ENCODE measurements around the gene PAK5. TPM values are rescaled to one million over a fixed set of nuclear protein-coding genes. Genes with fewer than 3 reads are reported as not detected.

The PAK5 gene
- total RNA-seq, 1 donor = not detected

DNA sequence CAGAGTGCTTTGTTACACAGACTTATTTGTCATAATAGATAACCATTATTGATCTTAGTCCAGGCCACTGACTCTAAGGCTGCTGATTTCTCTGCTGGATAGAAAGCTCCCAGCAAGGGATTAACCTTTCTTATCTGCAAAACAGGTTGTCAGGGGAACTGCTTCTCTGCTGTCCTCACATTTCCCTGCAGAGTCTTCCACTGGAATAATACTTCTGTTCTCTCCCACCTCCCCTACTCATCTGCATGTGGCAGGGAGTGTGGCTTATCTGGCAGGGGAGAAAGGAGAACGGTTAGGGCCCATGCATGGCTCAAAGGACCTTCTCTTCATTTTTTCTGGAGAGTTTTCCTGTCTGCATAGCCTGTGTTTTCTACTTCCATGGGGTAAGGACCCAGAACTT is 238.3 kb downstream of the PAK5 start:
- TF ChIP-seq, protein P1, sequence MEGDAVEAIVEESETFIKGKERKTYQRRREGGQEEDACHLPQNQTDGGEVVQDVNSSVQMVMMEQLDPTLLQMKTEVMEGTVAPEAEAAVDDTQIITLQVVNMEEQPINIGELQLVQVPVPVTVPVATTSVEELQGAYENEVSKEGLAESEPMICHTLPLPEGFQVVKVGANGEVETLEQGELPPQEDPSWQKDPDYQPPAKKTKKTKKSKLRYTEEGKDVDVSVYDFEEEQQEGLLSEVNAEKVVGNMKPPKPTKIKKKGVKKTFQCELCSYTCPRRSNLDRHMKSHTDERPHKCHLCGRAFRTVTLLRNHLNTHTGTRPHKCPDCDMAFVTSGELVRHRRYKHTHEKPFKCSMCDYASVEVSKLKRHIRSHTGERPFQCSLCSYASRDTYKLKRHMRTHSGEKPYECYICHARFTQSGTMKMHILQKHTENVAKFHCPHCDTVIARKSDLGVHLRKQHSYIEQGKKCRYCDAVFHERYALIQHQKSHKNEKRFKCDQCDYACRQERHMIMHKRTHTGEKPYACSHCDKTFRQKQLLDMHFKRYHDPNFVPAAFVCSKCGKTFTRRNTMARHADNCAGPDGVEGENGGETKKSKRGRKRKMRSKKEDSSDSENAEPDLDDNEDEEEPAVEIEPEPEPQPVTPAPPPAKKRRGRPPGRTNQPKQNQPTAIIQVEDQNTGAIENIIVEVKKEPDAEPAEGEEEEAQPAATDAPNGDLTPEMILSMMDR (IDR thresholded peaks at IDR 0.05; ENCODE audit: insufficient read depth, low read length) = no peak
- H3K4me3 ChIP-seq (ENCODE audit: low read depth, low read length) = no peak overlapping the region
- DNase-seq (ENCODE audit: low read depth) = no peak

DNA sequence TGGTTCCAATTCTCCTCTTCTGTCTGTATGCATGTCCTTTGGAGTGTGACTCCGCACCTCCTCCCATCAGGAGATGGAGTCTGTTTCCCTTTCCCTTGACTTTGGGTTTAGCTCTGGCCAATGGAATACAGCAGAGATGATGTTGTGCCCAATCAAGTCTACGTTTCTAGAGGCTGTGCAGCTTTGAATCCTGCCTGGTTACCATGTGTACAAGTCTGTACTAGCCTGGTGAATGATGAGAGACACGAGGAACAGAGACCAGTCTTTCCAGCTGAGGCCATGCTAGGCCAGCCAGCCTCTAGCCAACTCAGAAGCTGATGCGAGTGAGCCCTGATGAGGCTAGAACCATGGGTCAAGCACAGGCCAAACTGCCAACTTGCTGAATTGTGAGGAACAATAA is 241.3 kb downstream of the PAK5 start:
- TF ChIP-seq, protein P1 (IDR thresholded peaks at IDR 0.05; ENCODE audit: insufficient read depth, low read length) = no peak
- no peak for DNase-seq (ENCODE audit: low read depth)
- H3K4me3 ChIP-seq (ENCODE audit: low read depth, low read length) = no peak overlapping the region

DNA sequence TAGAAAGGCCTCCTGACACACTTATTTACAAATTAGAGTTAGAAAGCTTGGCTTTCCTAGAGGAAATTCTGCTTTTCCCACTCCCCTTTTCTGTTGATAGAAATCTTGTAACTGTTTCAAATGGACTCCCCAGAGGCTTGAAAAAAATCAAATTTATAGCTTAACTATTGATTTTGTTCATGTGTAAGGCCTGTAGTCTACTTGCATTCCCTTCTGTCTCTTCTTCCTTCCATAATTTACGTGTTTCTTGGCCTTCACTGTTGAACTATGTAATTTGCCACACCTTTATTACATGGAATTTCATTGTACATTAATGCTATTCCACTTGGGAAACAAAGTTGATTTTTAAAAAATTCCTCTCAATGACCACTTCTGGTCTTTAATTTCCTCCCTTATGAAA is 243.1 kb downstream of the PAK5 start:
- H3K4me3 ChIP-seq (ENCODE audit: low read depth, low read length) = no peak overlapping the region
- TF ChIP-seq, protein P1 (IDR thresholded peaks at IDR 0.05; ENCODE audit: insufficient read depth, low read length) = no peak
- no peak for DNase-seq (ENCODE audit: low read depth)

DNA sequence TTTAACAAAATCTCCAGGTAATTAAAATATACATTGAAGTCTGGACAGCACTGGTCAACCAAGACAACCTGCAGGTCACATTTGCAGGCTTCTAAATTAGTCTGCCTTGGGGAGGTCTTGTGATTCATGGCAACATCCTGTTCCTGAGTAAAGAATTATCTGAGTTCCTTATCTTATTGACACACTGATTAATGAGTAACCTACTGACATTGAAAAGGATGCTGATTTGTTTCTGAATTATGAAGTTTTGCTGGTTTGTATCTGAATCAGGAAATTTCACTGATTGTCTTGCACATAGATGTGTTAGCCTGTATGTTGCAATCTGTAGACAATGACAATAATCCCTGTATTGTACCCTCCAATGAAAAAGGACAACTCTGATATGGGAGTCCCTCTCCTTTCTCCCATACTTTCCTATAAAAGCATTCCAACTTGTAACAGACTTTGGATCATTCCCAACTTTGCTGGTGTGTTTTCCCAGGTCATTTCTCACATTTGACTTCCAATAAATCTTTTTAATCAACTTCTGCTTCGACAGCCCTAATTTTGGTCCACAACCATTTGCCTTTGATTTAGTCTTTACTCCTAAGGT is 244.5 kb downstream of the PAK5 start:
- H3K4me3 ChIP-seq (ENCODE audit: low read depth, low read length) = no peak overlapping the region
- TF ChIP-seq, protein P1 (IDR thresholded peaks at IDR 0.05; ENCODE audit: insufficient read depth, low read length) = no peak
- DNase-seq (ENCODE audit: low read depth) = no peak

DNA sequence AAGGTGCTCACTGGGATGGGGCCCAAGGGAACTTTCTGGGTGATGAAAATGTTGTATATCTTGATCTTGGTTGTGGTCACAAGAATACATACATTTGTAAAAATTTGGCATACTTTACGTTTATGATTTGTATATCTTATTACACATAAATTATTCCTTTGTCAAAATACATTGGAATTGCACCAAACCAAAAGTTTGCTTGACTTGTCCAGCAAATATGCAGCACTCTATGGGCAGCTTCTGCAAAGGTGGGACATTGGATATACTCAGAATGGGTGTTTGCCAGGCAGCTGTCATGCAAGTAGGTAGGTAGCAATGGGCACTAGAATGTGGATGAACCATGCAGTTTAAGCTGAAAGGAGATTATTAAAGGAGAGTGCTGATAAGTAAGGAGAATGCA is 246.5 kb downstream of the PAK5 start:
- TF ChIP-seq, protein P1 (IDR thresholded peaks at IDR 0.05; ENCODE audit: insufficient read depth, low read length) = no peak
- H3K4me3 ChIP-seq (ENCODE audit: low read depth, low read length) = no peak overlapping the region
- no peak for DNase-seq (ENCODE audit: low read depth)

DNA sequence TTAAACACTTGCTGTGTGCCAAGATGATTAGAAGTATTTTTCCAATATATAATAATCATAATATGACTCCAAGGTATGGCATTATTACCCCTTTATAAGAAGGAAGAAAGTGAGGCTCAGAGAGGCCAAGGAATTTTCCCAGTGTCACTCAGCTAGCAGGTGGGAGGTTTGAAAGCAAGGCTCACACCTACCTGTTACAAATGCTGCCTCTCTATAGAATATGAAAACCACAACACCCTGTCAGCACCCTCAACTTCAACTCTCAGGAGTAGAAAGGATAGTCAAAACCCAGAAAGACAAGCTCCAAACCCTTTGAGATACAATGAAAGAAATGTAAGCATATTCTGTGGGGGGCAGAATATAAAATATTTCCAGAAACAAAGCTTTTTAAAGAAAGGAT is 247.8 kb downstream of the PAK5 start:
- TF ChIP-seq, protein P1 (IDR thresholded peaks at IDR 0.05; ENCODE audit: insufficient read depth, low read length) = no peak
- no peak for DNase-seq (ENCODE audit: low read depth)
- H3K4me3 ChIP-seq (ENCODE audit: low read depth, low read length) = no peak overlapping the region

DNA sequence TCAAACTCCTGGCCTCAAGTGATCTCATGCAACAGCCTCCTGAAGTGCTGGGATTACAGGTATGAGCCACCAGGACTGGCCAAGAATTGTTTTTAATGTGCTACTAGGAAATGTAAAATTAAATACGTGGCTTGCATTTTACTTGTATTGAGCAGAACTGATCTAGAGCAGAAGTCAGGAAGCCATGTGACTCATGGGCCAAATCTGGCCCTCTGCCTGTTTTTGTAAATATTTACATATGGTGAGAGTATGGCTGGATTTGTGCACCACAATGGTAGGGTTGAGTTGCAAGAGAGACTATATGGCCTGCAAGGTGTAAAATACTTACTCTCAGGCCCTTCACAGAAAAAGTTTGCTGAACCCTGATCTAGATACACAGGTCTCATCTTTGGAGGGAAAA is 248.7 kb downstream of the PAK5 start:
- TF ChIP-seq, protein P1 (IDR thresholded peaks at IDR 0.05; ENCODE audit: insufficient read depth, low read length) = no peak
- DNase-seq (ENCODE audit: low read depth) = peak; percentile 7
- H3K4me3 ChIP-seq (ENCODE audit: low read depth, low read length) = no peak overlapping the region

Measured in fibroblast of the aortic adventitia (primary cell).